Smooth muscle cell (in vitro differentiated cells): ENCODE measurements around the gene HOXA11. TPM values are rescaled to one million over a fixed set of nuclear protein-coding genes. Genes with fewer than 3 reads are reported as not detected.

Source experiments
- DNase-seq: peaks from one replicate; lab custom pipeline; 2025; ENCODE audit not compliant: unreplicated experiment; lab: John Stamatoyannopoulos, UW
- H2AFZ ChIP-seq: fragments of 200-600 bp; sonication (generic); 2 replicates; pipeline ENCODE4 v1.6.0; 2016; ENCODE audit warnings: antibody characterized with exemption, low read depth, mild to moderate bottlenecking
- H3F3A ChIP-seq: fragments of 200-600 bp; sonication (generic); 2 replicates; pipeline ENCODE4 v1.6.0; 2017; ENCODE audit warnings: antibody characterized with exemption, low read depth
- H3K27ac ChIP-seq: fragments of 200-600 bp; sonication (generic); 2 replicates; pipeline ENCODE4 v1.5.1; 2016; ENCODE audit warnings: low read depth, mild to moderate bottlenecking
- H3K27me3 ChIP-seq: fragments of 200-600 bp; sonication (generic); 2 replicates; pipeline ENCODE4 v1.6.1; 2016; ENCODE audit warnings: low read depth, mild to moderate bottlenecking
- H3K36me3 ChIP-seq: fragments of 200-600 bp; sonication (generic); 2 replicates; pipeline ENCODE4 v1.5.1; 2016; ENCODE audit warnings: low read depth
- H3K4me1 ChIP-seq: fragments of 200-600 bp; sonication (generic); 2 replicates; pipeline ENCODE4 v1.5.1; 2016; ENCODE audit warnings: low read depth
- H3K4me2 ChIP-seq: fragments of 200-600 bp; sonication (generic); 2 replicates; pipeline ENCODE4 v1.6.0; 2016; ENCODE audit warnings: mild to moderate bottlenecking
- H3K4me3 ChIP-seq: fragments of 200-600 bp; sonication (generic); 2 replicates; pipeline ENCODE4 v1.5.1; 2016; ENCODE audit warnings: mild to moderate bottlenecking
- H3K79me2 ChIP-seq: fragments of 200-600 bp; sonication (generic); 2 replicates; pipeline ENCODE4 v1.6.0; 2016; ENCODE audit warnings: low read depth, mild to moderate bottlenecking
- H3K9ac ChIP-seq: fragments of 200-600 bp; sonication (generic); 2 replicates; pipeline ENCODE4 v1.6.0; 2016; ENCODE audit warnings: low read depth
- H3K9me3 ChIP-seq: fragments of 200-600 bp; sonication (generic); replicated peaks from 2 replicates; pipeline ENCODE4 v1.5.1; 2016; ENCODE audit warnings: low read depth
- H4K20me1 ChIP-seq: fragments of 200-600 bp; sonication (generic); 2 replicates; pipeline ENCODE4 v1.6.0; 2016; ENCODE audit warnings: low read depth
- CTCF ChIP-seq: fragments of 200-600 bp; sonication (generic); IDR thresholded peaks from 2 replicates; pipeline ENCODE4 v1.5.1; 2017; ENCODE audit warnings: borderline replicate concordance, mild to moderate bottlenecking, antibody characterized with exemption; ENCODE audit not compliant: insufficient read depth, poor library complexity, severe bottlenecking
- WGBS: methylation state at CpG from one replicate; pipeline ENCODE4 v1.1.7; 2016; ENCODE audit warnings: low lambda C conversion rate; 5-methylcytosine and 5-hydroxymethylcytosine counted together
- polyA plus RNA-seq: library from polyadenylated mRNA; unstranded; fragments of >200 nt; fragmentation: Nextera tagmentation; extraction: Ambion mirVana; gene quantifications from 2 replicates; pipeline ENCODE4 v1.2.1, GENCODE V29; 2016
- total RNA-seq: library from RNA; depleted of rRNA; stranded (reverse); fragments of >200 nt; gene quantifications from 2 replicates; pipeline ENCODE4 v1.2.3, GENCODE V29; 2014

Gene HOXA11
- total and polyA plus RNA-seq, 2 experiments from 2014 or later: 20.3 to 27.7 TPM

DNA sequence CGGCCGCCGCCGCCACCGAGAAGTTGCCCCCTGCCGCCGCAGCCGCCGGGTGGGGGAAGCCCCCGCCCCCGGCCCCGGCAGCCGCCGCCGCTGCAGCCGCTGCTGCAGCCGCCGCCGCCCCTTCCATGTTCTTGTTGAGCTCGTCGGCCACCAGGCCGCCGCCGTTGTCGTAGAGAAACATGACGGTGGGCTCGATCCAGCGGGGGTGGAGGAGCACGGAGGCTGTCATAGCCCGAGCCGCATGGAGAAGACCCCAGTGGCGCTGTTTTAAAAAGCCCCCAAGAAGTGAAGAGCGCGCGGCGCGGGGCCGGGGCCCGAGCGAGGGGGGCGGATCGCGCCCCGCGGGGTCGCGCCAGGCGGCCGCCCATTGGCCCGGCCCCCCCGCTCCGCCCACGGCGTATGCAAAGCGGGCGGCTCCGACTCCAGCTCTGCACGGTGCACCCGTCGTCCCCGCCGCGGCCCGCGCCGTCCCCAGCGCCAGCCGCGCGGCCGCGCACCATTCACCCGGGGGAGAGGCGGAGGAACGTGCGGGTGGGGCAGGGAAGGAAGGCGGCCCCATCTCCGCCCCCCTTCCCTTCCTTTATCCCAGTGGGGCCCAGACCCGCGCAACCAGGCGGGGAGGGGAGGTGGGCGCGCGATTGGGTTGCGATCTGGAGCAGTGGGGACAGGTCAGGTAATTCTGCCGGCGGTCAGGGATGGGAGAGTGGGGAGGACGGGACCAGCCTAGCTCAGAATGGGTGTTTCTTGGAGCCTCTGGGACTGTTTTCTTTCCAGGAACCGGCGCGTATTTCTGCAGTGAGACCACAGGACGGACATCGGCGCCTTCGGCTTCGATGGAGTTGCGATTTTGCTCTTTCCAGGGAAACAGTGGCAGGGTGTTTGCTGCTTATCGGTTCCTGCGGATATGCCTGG, 15.1 kb upstream of the HOXA11 start, which contains the start of gene HOXA13:
TSS of gene HOXA13 (minus strand) at position 243 of the 912 bp plus-strand sequence. CDS start at position 229, 14 bp downstream.
- DNase-seq: no peak
- peaks cover 12% of the 10 kb centered on the region for H3K27me3 ChIP-seq

GRCh38 chr7:27198871-27199801, 14.1 kb upstream of the HOXA11 start:
- H3K27me3 ChIP-seq: peaks cover 6% of the 10 kb centered on the region

More for the DNA sequence above, 15.1 kb upstream of the HOXA11 start, which contains the start of gene HOXA13:
- Histone ChIP-seq H3F3A (peaks cover 13% of the 10 kb centered on the region), H3K27ac (peak within 1 kb of the TSS; percentile 52), H3K79me2 (peaks cover 87% of the 10 kb centered on the region), H3K9me3 (no peaks in the 10 kb centered on the region), H2AFZ (peak within 1 kb of the TSS; percentile 23), H3K9ac (no peak within 1 kb of the TSS), H3K36me3 (no peaks in the 10 kb centered on the region), H4K20me1 (peaks cover 42% of the 10 kb centered on the region), H3K4me1 (no peaks in the 10 kb centered on the region), H3K4me2 (peak within 1 kb of the TSS; percentile 89), H3K4me3 (peak within 1 kb of the TSS; percentile 67)
- no peak for TF ChIP-seq CTCF
- under 1% methylated on average over 53 of the region's 99 CpGs for WGBS

GRCh38 chr7:27198138-27198841, 13.3 kb upstream of the HOXA11 start:
- Histone ChIP-seq H3K9ac (peak overlapping the region; percentile 52), H3K27me3 (no peaks in the 10 kb centered on the region), H3K4me2 (peak overlapping the region; percentile 89), H2AFZ (no peak overlapping the region), H3K27ac (no peak overlapping the region), H3K4me3 (peak overlapping the region; percentile 67), H4K20me1 (peaks cover 45% of the 10 kb centered on the region), H3K79me2 (peaks cover 87% of the 10 kb centered on the region), H3K36me3 (no peaks in the 10 kb centered on the region), H3K9me3 (no peaks in the 10 kb centered on the region), H3F3A (peaks cover 13% of the 10 kb centered on the region), H3K4me1 (no peaks in the 10 kb centered on the region)
- DNase-seq: no peak
- WGBS: 6% methylated on average over 29 of the region's 29 CpGs
- no peak for TF ChIP-seq CTCF

More at GRCh38 chr7:27198871-27199801, 14.1 kb upstream of the HOXA11 start:
- no peak for DNase-seq
- H3K79me2 ChIP-seq: peaks cover 87% of the 10 kb centered on the region
- H3K9ac ChIP-seq: peak overlapping the region; percentile 52
- peak overlapping the region; percentile 89 for H3K4me2 ChIP-seq
- no peaks in the 10 kb centered on the region for H3K36me3 ChIP-seq
- under 1% methylated on average over 88 of the region's 93 CpGs for WGBS
- peaks cover 45% of the 10 kb centered on the region for H4K20me1 ChIP-seq
- no peak overlapping the region for H2AFZ ChIP-seq
- H3K4me3 ChIP-seq: peak overlapping the region; percentile 67
- H3K27ac ChIP-seq: no peak overlapping the region
- no peaks in the 10 kb centered on the region for H3K9me3 ChIP-seq
- H3F3A ChIP-seq: peaks cover 13% of the 10 kb centered on the region
- no peak for TF ChIP-seq CTCF
- H3K4me1 ChIP-seq: no peaks in the 10 kb centered on the region
